ENCODE results near the gene MYO5B. TPM values are rescaled to one million over a fixed set of nuclear protein-coding genes. Genes with fewer than 3 reads are reported as not detected.

Gene MYO5B
- total RNA-seq, 1 donor, result under 0.01 TPM

- DNase-seq (ENCODE audit: low read depth), result no peak
- no peak for TF ChIP-seq CTCF (IDR thresholded peaks at IDR 0.05; ENCODE audit: insufficient read depth, low read depth, low read length)
- H3K4me3 ChIP-seq (ENCODE audit: low read depth, low read length), result no peak overlapping the region
These were observed 5.8 kb downstream of the MYO5B start for GRCh38 chr18:50189160-50189559.

DNA sequence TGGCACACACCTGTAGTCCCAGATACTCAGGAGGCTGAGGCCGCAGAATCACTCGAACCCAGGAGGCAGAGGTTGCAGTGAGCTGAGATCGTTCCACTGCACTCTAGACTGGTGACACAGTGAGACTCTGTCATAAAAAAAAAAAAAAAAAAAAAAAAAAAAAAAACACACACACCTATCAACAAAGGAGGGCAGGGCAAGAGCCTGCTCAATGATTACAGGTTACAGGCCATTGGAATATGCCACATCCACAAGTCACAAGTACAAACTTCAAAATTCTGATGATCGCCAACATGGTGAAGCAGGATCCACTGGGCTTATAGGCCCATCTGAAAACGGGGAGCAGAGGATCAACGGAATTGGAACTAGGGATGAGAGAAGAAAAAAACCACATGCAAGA is 6.3 kb downstream of the MYO5B start:
- H3K4me3 ChIP-seq (ENCODE audit: low read depth, low read length), result no peak overlapping the region
- no peak for TF ChIP-seq CTCF (IDR thresholded peaks at IDR 0.05; ENCODE audit: insufficient read depth, low read depth, low read length)
- DNase-seq (ENCODE audit: low read depth), result no peak

DNA sequence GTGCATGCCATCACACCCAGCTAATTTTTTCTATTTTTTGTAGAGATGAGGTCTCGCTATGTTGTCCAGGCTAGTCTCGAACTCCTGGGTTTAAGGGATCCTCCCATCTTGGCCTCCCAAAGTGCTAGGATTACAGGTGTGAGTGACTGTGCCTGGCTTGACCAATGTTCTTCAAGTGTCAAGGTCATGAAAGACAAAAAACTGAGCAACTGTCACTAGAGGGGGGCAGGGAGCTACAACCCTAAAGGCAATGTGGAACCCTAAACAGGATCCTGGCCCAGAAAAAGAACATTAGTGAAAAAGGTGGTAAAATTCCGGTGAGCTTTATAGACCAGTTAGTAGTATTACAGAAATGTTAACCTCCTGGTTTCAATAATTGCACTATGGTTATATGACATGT is 7.3 kb downstream of the MYO5B start:
- TF ChIP-seq CTCF (IDR thresholded peaks at IDR 0.05; ENCODE audit: insufficient read depth, low read depth, low read length), result no peak
- DNase-seq (ENCODE audit: low read depth), result no peak
- no peak overlapping the region for H3K4me3 ChIP-seq (ENCODE audit: low read depth, low read length)

DNA sequence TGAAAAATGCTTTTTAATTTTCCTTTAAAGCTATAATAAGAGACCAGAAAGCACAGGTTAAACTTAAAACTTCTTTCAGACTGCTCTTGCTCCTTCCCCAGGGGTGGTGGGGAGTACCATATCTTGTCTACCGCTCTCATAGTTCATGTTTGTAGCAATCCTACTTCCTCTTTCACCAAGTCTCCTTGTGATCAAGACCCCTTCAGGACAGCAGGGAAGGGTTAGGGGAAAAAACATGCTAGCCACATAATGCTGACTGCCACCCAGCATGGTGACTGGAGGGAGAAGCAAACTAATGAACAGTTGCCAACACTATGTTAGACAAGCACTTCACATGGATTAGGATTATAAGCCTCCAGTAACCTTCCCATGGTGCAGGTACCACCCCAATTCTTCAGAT is 8.6 kb downstream of the MYO5B start:
- no peak overlapping the region for H3K4me3 ChIP-seq (ENCODE audit: low read depth, low read length)
- TF ChIP-seq CTCF (IDR thresholded peaks at IDR 0.05; ENCODE audit: insufficient read depth, low read depth, low read length), result no peak

GRCh38 chr18:50183556-50183955 is 11.4 kb downstream of the MYO5B start:
- DNase-seq (ENCODE audit: low read depth), result peak; percentile 14
- no peak for TF ChIP-seq CTCF (IDR thresholded peaks at IDR 0.05; ENCODE audit: insufficient read depth, low read depth, low read length)

More for the DNA sequence above, 8.6 kb downstream of the MYO5B start:
- DNase-seq (ENCODE audit: low read depth), result no peak

DNA sequence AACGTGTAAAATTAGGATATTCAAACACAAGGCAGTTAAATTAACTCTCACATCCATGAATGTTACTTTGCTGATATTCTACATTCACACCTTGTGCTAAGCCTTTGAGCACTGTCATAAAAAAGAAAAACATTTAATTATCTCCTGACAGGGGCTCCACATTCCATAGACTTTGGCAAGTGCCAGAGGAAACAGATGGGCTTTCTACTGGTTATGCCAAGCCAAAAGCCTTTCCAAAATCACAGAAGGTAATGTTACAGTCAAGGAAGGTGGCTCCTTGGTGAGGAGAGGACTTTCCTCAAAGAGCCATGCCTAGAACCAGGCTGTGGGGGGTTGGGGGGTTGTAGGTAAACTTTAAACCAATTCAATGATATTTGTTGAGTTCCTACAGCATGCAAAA is 12.4 kb downstream of the MYO5B start:
- no peak for DNase-seq (ENCODE audit: low read depth)
- TF ChIP-seq CTCF (IDR thresholded peaks at IDR 0.05; ENCODE audit: insufficient read depth, low read depth, low read length), result no peak

More at GRCh38 chr18:50183556-50183955, 11.4 kb downstream of the MYO5B start:
- no peak overlapping the region for H3K4me3 ChIP-seq (ENCODE audit: low read depth, low read length)

GRCh38 chr18:50181590-50181989 is 13.4 kb downstream of the MYO5B start:
- H3K4me3 ChIP-seq (ENCODE audit: low read depth, low read length), result no peak overlapping the region
- DNase-seq (ENCODE audit: low read depth), result no peak
- no peak for TF ChIP-seq CTCF (IDR thresholded peaks at IDR 0.05; ENCODE audit: insufficient read depth, low read depth, low read length)

More for the DNA sequence above, 12.4 kb downstream of the MYO5B start:
- no peak overlapping the region for H3K4me3 ChIP-seq (ENCODE audit: low read depth, low read length)
